GM19452 (cell line): ENCODE data around the gene POC1B.

Source experiments
- ATAC-seq: cut with Tn5 transposase; IDR thresholded peaks from one replicate; pipeline ENCODE4 v1.9.1; 2021; ENCODE audit not compliant: unreplicated experiment

The POC1B gene

GRCh38 chr12:89539426-89540223 is 13.8 kb upstream of the POC1B start:
- no peak for ATAC-seq

- ATAC-seq: no peak
Observed at GRCh38 chr12:89538897-89539296, 13.1 kb upstream of the POC1B start.

GRCh38 chr12:89537389-89537788 is 11.5 kb upstream of the POC1B start:
- ATAC-seq: no peak

GRCh38 chr12:89529738-89530137 is 3.9 kb upstream of the POC1B start:
- ATAC-seq: no peak

- no peak for ATAC-seq
Observed at GRCh38 chr12:89528434-89528833, 2.6 kb upstream of the POC1B start.

- ATAC-seq: peak; percentile 25
Observed at GRCh38 chr12:89525305-89525823, 483 bp downstream of the POC1B start.

GRCh38 chr12:89524541-89525304 is 1.1 kb downstream of the POC1B start, which contains the start of gene GALNT4:
Gene GALNT4 (minus strand): TSS chr12:89524796. CDS start chr12:89524549, 247 bp downstream.
- peak; percentile 74 for ATAC-seq

- ATAC-seq: no peak
Observed at GRCh38 chr12:89523843-89524540, 1.9 kb downstream of the POC1B start.

GRCh38 chr12:89523393-89523792 is 2.5 kb downstream of the POC1B start:
- ATAC-seq: no peak

- ATAC-seq: no peak
Observed at GRCh38 chr12:89521364-89522223, 4.3 kb downstream of the POC1B start.

GRCh38 chr12:89517720-89518119 is 8.1 kb downstream of the POC1B start:
- no peak for ATAC-seq

- ATAC-seq: no peak
Observed at GRCh38 chr12:89516633-89517032, 9.2 kb downstream of the POC1B start.

GRCh38 chr12:89514751-89515150 is 11.1 kb downstream of the POC1B start:
- peak; percentile 87 for ATAC-seq

- ATAC-seq: no peak
Observed at GRCh38 chr12:89513544-89513943, 12.3 kb downstream of the POC1B start.

GRCh38 chr12:89507015-89507824 is 18.6 kb downstream of the POC1B start:
- no peak for ATAC-seq

- ATAC-seq: no peak
Observed at GRCh38 chr12:89506050-89506449, 19.8 kb downstream of the POC1B start.

- no peak for ATAC-seq
Observed at GRCh38 chr12:89504560-89505346, 21.1 kb downstream of the POC1B start.

GRCh38 chr12:89501793-89502192 is 24.1 kb downstream of the POC1B start:
- ATAC-seq: no peak

- ATAC-seq: no peak
Observed at GRCh38 chr12:89499857-89500256, 26.0 kb downstream of the POC1B start.
